Thymus (tissue), 11 donors: Measurements from ENCODE around the gene SPATA31C1. TPM values are rescaled to one million over a fixed set of nuclear protein-coding genes. Genes with fewer than 3 reads are reported as not detected.
A peak's percentile ranks its signal among the peaks of the same experiment; 100 is the strongest.

Experiments used
- DNase-seq, 9 donors: peaks; one replicate each; pipeline ENCODE4 v3.0.0-alpha.2; 2013; ENCODE audit warnings: low spot score in 9 of 9, low read depth in 6 of 9, missing footprints in 1 of 9
- H3K27ac ChIP-seq, 2 donors: one replicate each; pipeline ENCODE4 v1.5.1; 2013; ENCODE audit warnings: control low read depth in 1 of 2, low read depth in 1 of 2, low read length in 1 of 2, mild to moderate bottlenecking in 1 of 2, moderate library complexity in 1 of 2
- H3K27me3 ChIP-seq, 2 donors: one replicate each; pipeline ENCODE4 v1.5.1; 2013; ENCODE audit warnings: low read length in 1 of 2; ENCODE audit not compliant: control insufficient read depth in 2 of 2, insufficient read depth in 1 of 2
- H3K36me3 ChIP-seq, 2 donors: one replicate each; pipeline ENCODE4 v1.5.1; 2013; ENCODE audit warnings: low read length in 1 of 2, mild to moderate bottlenecking in 1 of 2, moderate library complexity in 1 of 2; ENCODE audit not compliant: control insufficient read depth in 2 of 2, insufficient read depth in 2 of 2
- H3K4me1 ChIP-seq, 2 donors: one replicate each; pipeline ENCODE4 v1.5.1; 2013; ENCODE audit warnings: low read length in 2 of 2; ENCODE audit not compliant: control insufficient read depth in 2 of 2, insufficient read depth in 2 of 2
- H3K4me3 ChIP-seq, 2 donors: one replicate each; pipeline ENCODE4 v1.5.1; 2013; ENCODE audit warnings: low read length in 2 of 2, control low read depth in 1 of 2, mild to moderate bottlenecking in 1 of 2
- H3K9me3 ChIP-seq, 2 donors: one replicate each; pipeline ENCODE4 v1.5.1; 2013; ENCODE audit warnings: low read length in 1 of 2, mild to moderate bottlenecking in 1 of 2; ENCODE audit not compliant: control insufficient read depth in 2 of 2, insufficient read depth in 1 of 2
- WGBS: extraction: QIAGEN DNeasy Blood & Tissue Kit; methylation state at CpG from one replicate; pipeline ENCODE4 v1.1.7; 2013; 5-methylcytosine and 5-hydroxymethylcytosine counted together
- polyA plus RNA-seq: library from polyadenylated mRNA; stranded (reverse); fragments of 200-250 nt; gene quantifications from one replicate; pipeline ENCODE4 v1.2.3, GENCODE V29; 2013
- total RNA-seq: library from RNA; stranded (reverse); fragments of 120-200 nt; gene quantifications from one replicate; pipeline ENCODE4 v1.2.4, GENCODE V29; 2013
- donor health status: healthy.

Gene SPATA31C1
- total and polyA plus RNA-seq, 2 donors: not detected

DNA sequence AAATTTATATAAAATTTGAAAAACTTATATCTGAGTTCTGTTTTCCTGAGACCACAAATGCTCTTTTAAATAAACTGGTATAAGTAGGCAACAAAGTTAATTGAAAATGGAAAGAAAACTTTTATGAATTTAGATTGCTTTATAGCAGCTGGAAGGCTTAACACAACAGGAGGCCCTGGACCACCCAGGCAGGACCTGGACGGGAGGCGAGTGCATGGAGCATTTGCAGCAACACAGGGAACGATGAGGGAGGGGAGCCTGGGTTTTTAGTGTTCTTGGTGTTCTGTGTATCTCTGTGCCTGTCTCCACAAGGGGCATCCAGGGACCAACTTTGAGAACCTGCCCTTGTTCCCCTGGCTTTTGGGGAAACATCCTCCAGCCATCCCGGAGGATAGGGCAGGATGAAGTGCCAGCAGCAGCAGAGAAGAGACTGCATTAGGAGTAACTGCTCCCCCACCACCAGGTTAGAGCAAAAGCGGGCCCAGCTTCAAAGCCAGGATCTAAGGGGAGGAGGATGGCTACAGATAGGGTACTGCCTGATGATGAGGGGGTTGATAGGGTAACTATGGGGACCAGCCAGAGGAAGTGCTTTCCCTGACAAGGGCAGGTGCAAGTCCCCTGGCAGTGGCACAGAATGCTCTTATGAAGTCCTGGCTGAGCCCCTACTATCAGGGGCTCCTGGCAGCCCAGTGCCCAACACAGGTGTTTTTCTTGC, 41.8 kb upstream of the SPATA31C1 start:
- Histone ChIP-seq H3K36me3 (no peaks in the 10 kb centered on the region), H3K9me3 (no peaks in the 10 kb centered on the region), H3K27me3 (no peaks in the 10 kb centered on the region), H3K27ac (no peak overlapping the region), H3K4me1 (peaks cover 0 to 11% of the 10 kb centered on the region in 2 donors), H3K4me3 (no peak overlapping the region)
- 89% methylated on average over 5 of the region's 5 CpGs for WGBS
- DNase-seq: peak in 4 of 9 donors; percentile 4 to 39 (median 22)

DNA sequence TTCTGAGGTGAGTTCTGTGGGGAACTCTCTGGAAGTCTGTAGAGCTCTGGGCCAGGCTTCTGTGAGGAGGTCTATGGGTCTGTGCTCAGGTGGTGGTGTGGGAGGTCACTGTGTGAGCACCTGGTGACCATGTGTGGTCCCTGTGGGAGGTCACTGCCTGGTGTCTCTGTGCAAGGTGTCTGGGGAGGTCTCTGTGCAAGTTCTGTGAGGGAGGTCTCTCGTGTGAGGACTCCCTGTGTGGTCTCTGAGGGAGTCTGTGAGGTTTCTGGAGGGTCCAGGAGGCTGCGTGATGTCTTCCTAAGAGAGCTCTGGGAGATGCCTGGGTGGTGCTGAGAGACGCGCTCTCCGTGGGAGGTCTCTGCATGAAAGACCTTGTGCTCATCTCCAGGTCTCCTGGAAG, 41.1 kb upstream of the SPATA31C1 start:
- H3K4me3 ChIP-seq: no peak overlapping the region
- peaks cover 0 to 11% of the 10 kb centered on the region in 2 donors for H3K4me1 ChIP-seq
- no peaks in the 10 kb centered on the region for H3K9me3 ChIP-seq
- 92% methylated on average over 5 of the region's 5 CpGs for WGBS
- no peaks in the 10 kb centered on the region for H3K36me3 ChIP-seq
- H3K27me3 ChIP-seq: no peaks in the 10 kb centered on the region
- no peak overlapping the region for H3K27ac ChIP-seq
- no peak for DNase-seq

DNA sequence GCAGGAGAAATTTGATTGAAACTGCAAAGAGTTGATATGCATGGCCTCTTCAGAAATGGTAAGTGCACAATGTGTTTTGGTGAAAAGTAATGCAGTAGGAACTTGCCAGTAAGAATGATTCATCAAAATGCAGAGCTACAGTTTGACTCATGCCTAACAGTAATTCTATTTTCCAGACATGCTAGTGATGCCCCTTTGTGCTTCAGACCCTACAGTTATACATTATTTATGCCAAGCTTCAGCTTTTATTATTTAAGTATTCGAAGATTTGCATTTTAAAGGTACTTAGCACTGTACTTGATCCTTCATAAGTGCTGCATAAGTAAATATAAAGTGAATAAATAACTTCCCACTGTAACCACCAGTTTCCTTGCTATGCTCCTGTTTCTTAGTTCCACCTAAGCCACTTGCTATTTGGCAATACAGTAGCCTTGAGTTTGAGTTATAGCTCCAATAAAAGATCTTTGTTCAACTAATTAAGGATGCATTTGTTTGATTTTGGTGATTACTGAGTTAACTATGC, 38.7 kb upstream of the SPATA31C1 start:
- Histone ChIP-seq H3K27ac (no peak overlapping the region), H3K9me3 (no peaks in the 10 kb centered on the region), H3K4me3 (no peak overlapping the region), H3K27me3 (no peaks in the 10 kb centered on the region), H3K4me1 (peaks cover 0 to 11% of the 10 kb centered on the region in 2 donors), H3K36me3 (no peaks in the 10 kb centered on the region)
- WGBS: 92% methylated on average over 1 of the region's 1 CpG
- no peak for DNase-seq

DNA sequence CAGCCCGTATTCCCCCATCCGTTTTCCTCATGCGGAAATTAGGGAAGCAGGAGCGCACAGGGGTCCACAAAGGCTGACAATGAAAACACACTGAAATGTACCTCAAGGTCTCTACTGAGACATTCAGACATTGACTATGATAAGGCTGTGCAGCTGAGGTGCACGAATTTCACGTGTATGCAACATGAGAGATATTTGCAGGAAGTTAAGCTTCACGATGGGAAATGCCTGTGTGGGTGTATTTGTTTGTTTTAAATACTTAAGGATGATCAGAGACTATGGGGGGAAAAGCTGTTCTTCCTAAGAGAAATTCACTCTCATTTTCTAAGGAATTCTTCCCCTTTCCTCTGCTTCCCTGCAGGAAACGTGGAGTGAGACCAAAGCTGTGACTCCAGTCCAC, 37.6 kb upstream of the SPATA31C1 start:
- H3K4me3 ChIP-seq: no peak overlapping the region
- peaks cover 0 to 11% of the 10 kb centered on the region in 2 donors for H3K4me1 ChIP-seq
- H3K27me3 ChIP-seq: no peaks in the 10 kb centered on the region
- no peaks in the 10 kb centered on the region for H3K9me3 ChIP-seq
- no peak overlapping the region for H3K27ac ChIP-seq
- 84% methylated on average over 8 of the region's 8 CpGs for WGBS
- H3K36me3 ChIP-seq: no peaks in the 10 kb centered on the region
- peak in 1 of 9 donors; percentile 5 for DNase-seq

DNA sequence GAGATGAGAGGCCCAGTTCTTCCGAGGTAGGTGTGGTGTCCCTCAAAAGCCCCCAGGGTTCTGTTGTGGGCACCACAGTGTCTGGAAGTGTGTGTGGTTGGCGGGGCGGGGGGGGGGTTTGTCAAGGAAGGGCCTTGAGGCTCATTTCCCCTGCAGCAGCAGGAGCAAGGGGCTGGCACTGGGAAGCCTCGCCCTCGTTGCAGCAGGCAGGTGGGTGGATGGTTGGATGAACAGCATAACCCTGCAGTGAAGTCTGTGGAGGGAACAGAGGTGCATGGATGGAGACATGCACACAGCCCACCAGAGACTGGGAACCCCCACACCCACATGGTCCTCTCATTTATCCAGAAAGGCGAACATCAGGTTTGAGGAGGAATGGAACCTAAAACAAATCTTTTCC, 37.1 kb upstream of the SPATA31C1 start:
- H3K36me3 ChIP-seq: no peaks in the 10 kb centered on the region
- no peak overlapping the region for H3K4me3 ChIP-seq
- peaks cover 0 to 11% of the 10 kb centered on the region in 2 donors for H3K4me1 ChIP-seq
- no peak for DNase-seq
- H3K27me3 ChIP-seq: no peaks in the 10 kb centered on the region
- WGBS: 86% methylated on average over 6 of the region's 6 CpGs
- H3K9me3 ChIP-seq: no peaks in the 10 kb centered on the region
- H3K27ac ChIP-seq: no peak overlapping the region

DNA sequence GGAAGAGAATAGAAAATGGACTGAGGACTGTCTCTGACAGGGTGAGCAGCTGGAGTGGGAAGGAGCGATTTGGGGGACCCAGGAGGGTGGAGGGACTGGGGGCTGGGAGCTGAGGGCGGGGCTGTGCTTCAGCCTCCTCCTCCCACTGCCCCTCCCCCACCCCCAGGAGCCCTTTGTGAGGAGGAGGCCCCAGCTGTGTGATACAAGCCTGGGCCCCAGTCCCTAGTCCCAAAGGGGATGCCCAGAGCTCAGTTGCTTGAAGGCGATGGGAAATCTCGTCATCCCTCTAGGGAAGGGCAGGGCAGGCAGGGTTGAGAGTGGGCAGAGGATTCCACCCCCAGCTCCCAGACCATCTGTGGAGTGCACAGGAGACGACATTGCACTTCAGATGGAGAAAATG, 35.1 kb upstream of the SPATA31C1 start, which contains the start of gene SPATA31E1:
TSS of gene SPATA31E1 (plus strand) at position 251 of the 400 bp plus-strand sequence. CDS start at position 266, 15 bp downstream.
- Histone ChIP-seq H3K36me3 (no peaks in the 10 kb centered on the region), H3K4me1 (peaks cover 0 to 4% of the 10 kb centered on the region in 2 donors), H3K4me3 (no peak within 1 kb of the TSS), H3K9me3 (no peaks in the 10 kb centered on the region), H3K27ac (no peak within 1 kb of the TSS), H3K27me3 (peaks cover 0 to 2% of the 10 kb centered on the region in 2 donors)
- no peak for DNase-seq
- WGBS: 90% methylated on average over 5 of the region's 5 CpGs

DNA sequence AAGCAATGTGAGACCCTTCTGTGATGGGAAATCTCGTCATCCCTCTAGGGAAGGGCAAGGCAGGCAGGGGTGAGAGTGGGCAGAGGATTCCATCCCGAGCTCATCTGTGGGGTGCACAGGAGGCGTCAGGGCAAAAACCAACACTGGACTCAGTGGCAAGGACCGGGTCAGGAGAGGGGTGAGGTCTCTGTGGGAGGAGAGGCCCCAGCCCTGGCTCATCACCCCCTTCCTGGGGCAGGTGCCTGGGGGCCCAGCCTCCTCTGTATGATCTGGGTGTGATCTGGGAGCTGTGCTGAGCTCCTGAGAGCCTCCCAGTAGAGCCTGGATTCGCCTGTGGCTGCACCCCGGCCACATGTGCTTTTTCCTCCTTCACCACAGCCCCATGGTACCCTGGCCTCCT, 34.5 kb upstream of the SPATA31C1 start:
- WGBS: 91% methylated on average over 6 of the region's 6 CpGs
- H3K27ac ChIP-seq: no peak overlapping the region
- no peak for DNase-seq
- H3K36me3 ChIP-seq: no peaks in the 10 kb centered on the region
- H3K27me3 ChIP-seq: peaks cover 0 to 2% of the 10 kb centered on the region in 2 donors
- H3K4me3 ChIP-seq: no peak overlapping the region
- H3K4me1 ChIP-seq: peaks cover 0 to 4% of the 10 kb centered on the region in 2 donors
- no peaks in the 10 kb centered on the region for H3K9me3 ChIP-seq

DNA sequence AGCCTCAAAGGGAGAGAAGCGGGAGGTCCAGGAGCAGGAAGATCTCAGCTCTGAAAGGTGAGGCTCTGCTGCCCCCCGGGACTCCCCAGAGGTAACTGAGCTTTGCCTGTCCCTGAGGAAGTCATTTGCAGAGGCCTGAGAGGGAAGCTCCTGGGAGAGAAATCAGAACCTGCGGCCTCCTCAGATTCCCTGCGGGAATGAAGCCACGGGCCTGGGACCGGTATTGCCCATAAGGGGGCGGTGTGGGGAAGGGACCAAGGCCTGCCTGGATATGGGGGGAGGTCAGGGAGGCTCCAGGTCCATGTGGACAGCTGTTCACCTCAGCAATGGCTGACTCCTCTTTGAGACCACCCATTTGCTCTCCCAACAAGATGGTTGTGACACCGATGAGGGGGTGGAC, 33.8 kb upstream of the SPATA31C1 start:
- Histone ChIP-seq H3K27me3 (peaks cover 0 to 2% of the 10 kb centered on the region in 2 donors), H3K36me3 (no peaks in the 10 kb centered on the region), H3K27ac (no peak overlapping the region), H3K4me3 (no peak overlapping the region), H3K4me1 (peaks cover 0 to 4% of the 10 kb centered on the region in 2 donors), H3K9me3 (no peaks in the 10 kb centered on the region)
- no peak for DNase-seq
- 79% methylated on average over 8 of the region's 8 CpGs for WGBS

DNA sequence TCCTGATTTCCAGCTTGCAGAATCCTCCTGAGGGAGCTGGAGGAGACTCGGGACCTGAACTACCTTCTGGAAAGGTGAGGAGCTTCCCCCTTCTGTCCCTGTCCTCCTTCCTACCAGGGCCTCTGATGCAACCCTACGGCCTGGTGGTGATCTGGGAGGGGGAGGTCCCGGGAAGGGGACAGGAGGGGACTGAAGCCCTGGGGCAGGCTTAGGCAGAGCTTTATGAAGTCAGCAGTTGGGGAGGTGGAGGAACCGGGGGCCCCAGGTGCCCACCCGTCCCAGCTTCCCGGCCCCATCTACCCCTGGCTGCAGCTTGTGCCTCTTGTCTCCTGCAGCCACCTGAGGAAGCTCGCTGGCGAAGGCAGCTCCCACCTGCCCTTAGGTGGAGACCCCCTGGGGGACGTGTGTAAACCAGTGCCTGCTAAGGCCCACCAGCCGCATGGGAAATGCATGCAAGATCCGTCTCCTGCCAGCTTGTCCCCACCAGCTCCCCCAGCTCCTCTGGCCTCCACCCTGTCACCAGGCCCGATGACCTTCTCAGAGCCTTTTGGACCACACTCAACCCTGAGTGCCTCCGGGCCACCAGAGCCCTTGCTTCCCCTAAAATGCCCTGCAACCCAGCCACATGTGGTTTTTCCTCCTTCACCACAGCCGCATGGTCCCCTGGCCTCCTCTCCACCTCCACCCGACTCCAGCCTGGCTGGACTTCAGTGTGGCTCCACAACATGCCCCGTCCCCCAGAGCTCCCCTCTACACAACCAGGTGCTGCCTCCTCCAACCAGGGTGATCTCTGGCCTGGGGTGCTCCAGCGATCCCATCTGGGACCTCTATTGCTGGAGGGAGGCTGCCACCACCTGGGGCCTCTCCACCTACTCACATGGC, 32.9 kb upstream of the SPATA31C1 start:
- H3K4me3 ChIP-seq: no peak overlapping the region
- DNase-seq: no peak
- H3K27ac ChIP-seq: no peak overlapping the region
- H3K27me3 ChIP-seq: peaks cover 0 to 2% of the 10 kb centered on the region in 2 donors
- H3K36me3 ChIP-seq: no peaks in the 10 kb centered on the region
- H3K9me3 ChIP-seq: no peaks in the 10 kb centered on the region
- H3K4me1 ChIP-seq: peaks cover 0 to 4% of the 10 kb centered on the region in 2 donors
- WGBS: 91% methylated on average over 17 of the region's 17 CpGs
